Measurements from ENCODE around the gene OCIAD1.

DNA sequence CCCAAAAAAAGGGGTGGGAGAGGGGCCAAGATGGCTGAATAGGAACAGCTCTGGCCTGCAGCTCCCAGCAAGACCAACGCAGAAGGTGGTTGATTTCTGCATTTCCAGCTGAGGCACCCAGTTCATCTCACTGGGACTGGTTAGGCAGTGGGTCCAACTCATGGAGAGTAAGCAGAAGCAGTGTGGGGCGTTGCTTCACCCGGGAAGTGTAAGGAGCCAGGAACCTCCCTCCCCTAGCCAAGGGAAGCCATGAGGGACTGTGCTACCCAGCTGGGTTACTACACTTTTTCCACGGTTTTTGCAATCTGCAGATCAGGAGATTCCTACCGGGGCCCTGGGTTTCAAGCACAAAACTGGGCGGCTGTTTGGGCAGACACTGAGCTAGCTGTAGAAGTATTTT lies 13.9 kb upstream of the OCIAD1 start:
- TF ChIP-seq, protein P1, sequence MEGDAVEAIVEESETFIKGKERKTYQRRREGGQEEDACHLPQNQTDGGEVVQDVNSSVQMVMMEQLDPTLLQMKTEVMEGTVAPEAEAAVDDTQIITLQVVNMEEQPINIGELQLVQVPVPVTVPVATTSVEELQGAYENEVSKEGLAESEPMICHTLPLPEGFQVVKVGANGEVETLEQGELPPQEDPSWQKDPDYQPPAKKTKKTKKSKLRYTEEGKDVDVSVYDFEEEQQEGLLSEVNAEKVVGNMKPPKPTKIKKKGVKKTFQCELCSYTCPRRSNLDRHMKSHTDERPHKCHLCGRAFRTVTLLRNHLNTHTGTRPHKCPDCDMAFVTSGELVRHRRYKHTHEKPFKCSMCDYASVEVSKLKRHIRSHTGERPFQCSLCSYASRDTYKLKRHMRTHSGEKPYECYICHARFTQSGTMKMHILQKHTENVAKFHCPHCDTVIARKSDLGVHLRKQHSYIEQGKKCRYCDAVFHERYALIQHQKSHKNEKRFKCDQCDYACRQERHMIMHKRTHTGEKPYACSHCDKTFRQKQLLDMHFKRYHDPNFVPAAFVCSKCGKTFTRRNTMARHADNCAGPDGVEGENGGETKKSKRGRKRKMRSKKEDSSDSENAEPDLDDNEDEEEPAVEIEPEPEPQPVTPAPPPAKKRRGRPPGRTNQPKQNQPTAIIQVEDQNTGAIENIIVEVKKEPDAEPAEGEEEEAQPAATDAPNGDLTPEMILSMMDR (IDR thresholded peaks at IDR 0.05; ENCODE audit: low read length) = no peak
- no peak for TF ChIP-seq EZH2 (optimal IDR thresholded peaks at IDR 0.05; ENCODE audit: low read depth, low read length)
